H9 (cell line): ENCODE results near the gene SLMAP. TPM values are rescaled to one million over a fixed set of nuclear protein-coding genes. Genes with fewer than 3 reads are reported as not detected.

Source experiments
- DNase-seq: peaks from one replicate; pipeline ENCODE4 v3.0.0-alpha.2; 2017
- H2AFZ ChIP-seq: one replicate; pipeline ENCODE4 v1.6.1; 2013; ENCODE audit warnings: mild to moderate bottlenecking, low read length, control low read depth, moderate library complexity
- H2AK5ac ChIP-seq: 2 replicates; pipeline ENCODE4 v1.6.1; 2013; ENCODE audit warnings: low read length, control low read depth, mixed read lengths; ENCODE audit not compliant: insufficient read length
- H2BK120ac ChIP-seq: one replicate; pipeline ENCODE4 v1.6.1; 2013; ENCODE audit warnings: low read depth, mild to moderate bottlenecking, low read length, control low read depth, inconsistent platforms; ENCODE audit not compliant: poor library complexity, severe bottlenecking
- H2BK12ac ChIP-seq: 2 replicates; pipeline ENCODE4 v1.6.1; 2013; ENCODE audit warnings: low read length, control low read depth, mixed read lengths, low read depth; ENCODE audit not compliant: insufficient read length
- H2BK15ac ChIP-seq: 2 replicates; pipeline ENCODE4 v1.6.1; 2013; ENCODE audit warnings: low read depth, low read length, control low read depth
- H2BK20ac ChIP-seq: one replicate; pipeline ENCODE4 v1.6.1; 2013; ENCODE audit warnings: low read depth, mild to moderate bottlenecking, low read length, control low read depth, inconsistent platforms; ENCODE audit not compliant: poor library complexity, severe bottlenecking
- H2BK5ac ChIP-seq: 2 replicates; pipeline ENCODE4 v1.6.1; 2013; ENCODE audit warnings: low read length, control low read depth, mixed read lengths; ENCODE audit not compliant: insufficient read length
- H3K14ac ChIP-seq: 2 replicates; pipeline ENCODE4 v1.6.1; 2013; ENCODE audit warnings: low read length, control low read depth; ENCODE audit not compliant: insufficient read depth
- H3K18ac ChIP-seq: 2 replicates; pipeline ENCODE4 v1.6.1; 2013; ENCODE audit warnings: low read depth, mild to moderate bottlenecking, mixed read lengths, low read length, control low read depth; ENCODE audit not compliant: insufficient read length
- H3K23ac ChIP-seq: 2 replicates; pipeline ENCODE4 v1.6.1; 2013; ENCODE audit warnings: low read length, control low read depth, mixed read lengths, low read depth; ENCODE audit not compliant: insufficient read length
- H3K23me2 ChIP-seq: 2 replicates; pipeline ENCODE4 v1.6.1; 2013; ENCODE audit warnings: low read depth, mild to moderate bottlenecking, mixed read lengths, low read length, control low read depth; ENCODE audit not compliant: insufficient read length, poor library complexity, severe bottlenecking
- H3K27ac ChIP-seq: 2 replicates; pipeline ENCODE4 v1.5.1; 2013; ENCODE audit warnings: low read length, control low read depth, mixed read lengths, low read depth; ENCODE audit not compliant: insufficient read length
- H3K27me3 ChIP-seq: 2 replicates; pipeline ENCODE4 v1.6.1; 2013; ENCODE audit warnings: low read length, control low read depth, inconsistent platforms; ENCODE audit not compliant: insufficient read depth
- H3K4ac ChIP-seq: 2 replicates; pipeline ENCODE4 v1.6.1; 2013; ENCODE audit warnings: low read depth, mild to moderate bottlenecking, control low read depth, inconsistent platforms, low read length, moderate library complexity
- H3K4me1 ChIP-seq: 2 replicates; pipeline ENCODE4 v1.6.1; 2013; ENCODE audit warnings: low read length, control low read depth, inconsistent platforms; ENCODE audit not compliant: insufficient read depth
- H3K4me2 ChIP-seq: 2 replicates; pipeline ENCODE4 v1.6.1; 2013; ENCODE audit warnings: low read length, control low read depth, mixed read lengths; ENCODE audit not compliant: insufficient read length, insufficient read depth
- H3K56ac ChIP-seq: 2 replicates; pipeline ENCODE4 v1.6.1; 2013; ENCODE audit warnings: low read depth, mild to moderate bottlenecking, mixed read lengths, low read length, control low read depth; ENCODE audit not compliant: insufficient read length
- H3K79me1 ChIP-seq: 2 replicates; pipeline ENCODE4 v1.6.1; 2013; ENCODE audit warnings: low read depth, mild to moderate bottlenecking, moderate library complexity, low read length, control low read depth, inconsistent platforms; ENCODE audit not compliant: insufficient read depth, poor library complexity, severe bottlenecking
- H3K79me2 ChIP-seq: 2 replicates; pipeline ENCODE4 v1.6.1; 2013; ENCODE audit warnings: low read length, control low read depth, inconsistent platforms; ENCODE audit not compliant: insufficient read depth
- H3K9ac ChIP-seq: 2 replicates; pipeline ENCODE4 v1.6.1; 2013; ENCODE audit warnings: low read length, control low read depth, mixed read lengths; ENCODE audit not compliant: insufficient read length; ENCODE audit errors: extremely low read depth
- H3K9me3 ChIP-seq: one replicate; pipeline ENCODE4 v1.6.1; 2013; ENCODE audit warnings: low read depth, low read length, inconsistent platforms; ENCODE audit not compliant: control insufficient read depth
- H3T11ph ChIP-seq: one replicate; pipeline ENCODE4 v1.6.1; 2013; ENCODE audit warnings: mild to moderate bottlenecking, low read length, control low read depth, inconsistent platforms
- H4K20me1 ChIP-seq: one replicate; pipeline ENCODE4 v1.6.1; 2013; ENCODE audit not compliant: control insufficient read depth, insufficient read length, insufficient read depth
- H4K5ac ChIP-seq: 2 replicates; pipeline ENCODE4 v1.6.1; 2013; ENCODE audit warnings: low read depth, mild to moderate bottlenecking, mixed read lengths, low read length, control low read depth; ENCODE audit not compliant: insufficient read length
- H4K8ac ChIP-seq: replicated peaks from 2 replicates; pipeline ENCODE4 v1.6.1; 2013; ENCODE audit warnings: low read length, control low read depth, mixed read lengths, low read depth; ENCODE audit not compliant: insufficient read length
- H4K91ac ChIP-seq: 2 replicates; pipeline ENCODE4 v1.6.1; 2013; ENCODE audit warnings: low read depth, mild to moderate bottlenecking, moderate library complexity, mixed read lengths, low read length, control low read depth; ENCODE audit not compliant: insufficient read length
- H3K27ac Mint-ChIP-seq, 3 experiments: 2 replicates in 2 of 3; 3 replicates in 1 of 3; pipeline ENCODE4 v1.8.0; 2020 to 2021; ENCODE audit warnings: mixed read lengths in 3 of 3, mild to moderate bottlenecking in 1 of 3, moderate library complexity in 1 of 3
- H3K27me3 Mint-ChIP-seq: 2 replicates; pipeline ENCODE4 v1.8.0; 2021; ENCODE audit warnings: low read depth, mild to moderate bottlenecking, moderate library complexity, mixed read lengths
- H3K36me3 Mint-ChIP-seq, 3 experiments: 2 replicates in 2 of 3; 3 replicates in 1 of 3; pipeline ENCODE4 v1.8.0; 2020 to 2021; ENCODE audit warnings: low read depth in 3 of 3, mixed read lengths in 3 of 3; ENCODE audit not compliant: insufficient read depth in 1 of 3
- H3K4me1 Mint-ChIP-seq, 2 experiments: 2 replicates each; pipeline ENCODE4 v1.8.0; 2020; ENCODE audit warnings: mixed read lengths in 2 of 2
- H3K4me3 Mint-ChIP-seq, 2 experiments: 2 replicates in 1 of 2; 3 replicates in 1 of 2; pipeline ENCODE4 v1.8.0; 2020 to 2021; ENCODE audit warnings: mild to moderate bottlenecking in 2 of 2, mixed read lengths in 2 of 2, moderate library complexity in 1 of 2
- H3K9me3 Mint-ChIP-seq, 2 experiments: 2 replicates in 1 of 2; 3 replicates in 1 of 2; pipeline ENCODE4 v1.8.0; 2020; ENCODE audit warnings: mild to moderate bottlenecking in 2 of 2, mixed read lengths in 2 of 2, moderate library complexity in 1 of 2
- WGBS: extraction: QIAGEN DNeasy Blood & Tissue Kit; methylation state at CpG from one replicate; pipeline ENCODE4 v1.1.7; 2013; ENCODE audit warnings: missing lambda C conversion rate, low lambda C conversion rate, mixed read lengths; ENCODE audit not compliant: insufficient read length; ENCODE audit errors: extremely low coverage; 5-methylcytosine and 5-hydroxymethylcytosine counted together
- total RNA-seq: library from RNA; stranded (reverse); gene quantifications from 2 replicates; pipeline ENCODE4 v1.2.1, GENCODE V29; 2021
- TF ChIP-seq, protein P1 (sequence below): fragments of 200-600 bp; sonication (generic); conservative IDR thresholded peaks from 3 replicates; pipeline ENCODE4 v1.8.0; 2021; ENCODE audit warnings: antibody characterized with exemption, mild to moderate bottlenecking

The SLMAP gene
- total RNA-seq, 1 experiment from 2014 or later = 65.1 TPM

- Histone ChIP-seq H2BK20ac (no peak overlapping the region), H3K23me2 (no peaks in the 10 kb centered on the region), H3K56ac (no peak overlapping the region), H3K14ac (no peak overlapping the region), H3K4ac (no peak overlapping the region), H4K8ac (no peak overlapping the region), H3K4me1 (peaks cover 6% of the 10 kb centered on the region; the same call in 1 of the 2 replicates), H3K27me3 (no peaks in the 10 kb centered on the region), H2AFZ (no peak overlapping the region), H4K20me1 (no peaks in the 10 kb centered on the region), H3K79me1 (no peaks in the 10 kb centered on the region), H2AK5ac (no peak overlapping the region), H2BK15ac (no peak overlapping the region), H2BK12ac (no peak overlapping the region), H2BK120ac (no peak overlapping the region), H4K5ac (no peak overlapping the region), H3K27ac (no peak overlapping the region), H3K18ac (no peak overlapping the region), H3K9ac (no peak overlapping the region), H2BK5ac (no peak overlapping the region), H4K91ac (no peak overlapping the region), H3T11ph (no peak overlapping the region), H3K23ac (no peak overlapping the region), H3K79me2 (no peaks in the 10 kb centered on the region), H3K9me3 (no peaks in the 10 kb centered on the region), H3K4me2 (no peak overlapping the region)
- no peaks in the 10 kb centered on the region for H3K36me3 Mint-ChIP-seq
- WGBS = no CpG with 5 or more reads among the region's 7 CpGs
- no peaks in the 10 kb centered on the region for H3K9me3 Mint-ChIP-seq
- TF ChIP-seq, protein P1, sequence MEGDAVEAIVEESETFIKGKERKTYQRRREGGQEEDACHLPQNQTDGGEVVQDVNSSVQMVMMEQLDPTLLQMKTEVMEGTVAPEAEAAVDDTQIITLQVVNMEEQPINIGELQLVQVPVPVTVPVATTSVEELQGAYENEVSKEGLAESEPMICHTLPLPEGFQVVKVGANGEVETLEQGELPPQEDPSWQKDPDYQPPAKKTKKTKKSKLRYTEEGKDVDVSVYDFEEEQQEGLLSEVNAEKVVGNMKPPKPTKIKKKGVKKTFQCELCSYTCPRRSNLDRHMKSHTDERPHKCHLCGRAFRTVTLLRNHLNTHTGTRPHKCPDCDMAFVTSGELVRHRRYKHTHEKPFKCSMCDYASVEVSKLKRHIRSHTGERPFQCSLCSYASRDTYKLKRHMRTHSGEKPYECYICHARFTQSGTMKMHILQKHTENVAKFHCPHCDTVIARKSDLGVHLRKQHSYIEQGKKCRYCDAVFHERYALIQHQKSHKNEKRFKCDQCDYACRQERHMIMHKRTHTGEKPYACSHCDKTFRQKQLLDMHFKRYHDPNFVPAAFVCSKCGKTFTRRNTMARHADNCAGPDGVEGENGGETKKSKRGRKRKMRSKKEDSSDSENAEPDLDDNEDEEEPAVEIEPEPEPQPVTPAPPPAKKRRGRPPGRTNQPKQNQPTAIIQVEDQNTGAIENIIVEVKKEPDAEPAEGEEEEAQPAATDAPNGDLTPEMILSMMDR = no peak
- DNase-seq = no peak
- H3K27me3 Mint-ChIP-seq = no peaks in the 10 kb centered on the region
- H3K27ac Mint-ChIP-seq = no peak overlapping the region
- H3K4me1 Mint-ChIP-seq = peaks cover 6 to 11% of the 10 kb centered on the region in 2 experiments
- H3K4me3 Mint-ChIP-seq = no peak overlapping the region
These were observed 207.8 kb downstream of the SLMAP start for GRCh38 chr3:57963811-57964346.
